Hindlimb muscle (tissue), 1 donor: ENCODE results near the gene ADAMTS17. TPM values are rescaled to one million over a fixed set of nuclear protein-coding genes. Genes with fewer than 3 reads are reported as not detected.

ENCODE experiments used
- DNase-seq: peaks from one replicate; pipeline ENCODE4 v3.0.0-alpha.2; 2013
- polyA plus RNA-seq: library from polyadenylated mRNA; unstranded; fragments of 120-200 nt; gene quantifications from one replicate; pipeline ENCODE4 v1.2.1, GENCODE V29; 2013; ENCODE audit not compliant: insufficient read length

Gene ADAMTS17
- polyA plus RNA-seq, 1 donor: 4.4 TPM

- no peak for DNase-seq
Measured at GRCh38 chr15:100308608-100309007, 33.2 kb downstream of the ADAMTS17 start.

- peak; percentile 63 for DNase-seq
Measured at GRCh38 chr15:100308213-100308600, 33.6 kb downstream of the ADAMTS17 start.

- peak; percentile 52 for DNase-seq
Measured at GRCh38 chr15:100307241-100308212, 34.2 kb downstream of the ADAMTS17 start.

- no peak for DNase-seq
Measured at GRCh38 chr15:100306098-100306497, 35.7 kb downstream of the ADAMTS17 start.

GRCh38 chr15:100301910-100302431, 39.8 kb downstream of the ADAMTS17 start:
- DNase-seq: no peak

- no peak for DNase-seq
Measured at GRCh38 chr15:100298257-100298656, 43.5 kb downstream of the ADAMTS17 start.

GRCh38 chr15:100297812-100298211, 44.0 kb downstream of the ADAMTS17 start:
- no peak for DNase-seq

GRCh38 chr15:100295939-100296565, 45.7 kb downstream of the ADAMTS17 start:
- peak; percentile 48 for DNase-seq

- DNase-seq: no peak
Measured at GRCh38 chr15:100292010-100292409, 49.8 kb downstream of the ADAMTS17 start.

- no peak for DNase-seq
Measured at GRCh38 chr15:100291106-100291505, 50.7 kb downstream of the ADAMTS17 start.

- no peak for DNase-seq
Measured at GRCh38 chr15:100285641-100286295, 56.0 kb downstream of the ADAMTS17 start.

GRCh38 chr15:100284701-100285100, 57.1 kb downstream of the ADAMTS17 start:
- peak; percentile 67 for DNase-seq

GRCh38 chr15:100284191-100284590, 57.6 kb downstream of the ADAMTS17 start:
- DNase-seq: no peak

GRCh38 chr15:100281096-100281917, 60.5 kb downstream of the ADAMTS17 start:
- no peak for DNase-seq

GRCh38 chr15:100279849-100280248, 61.9 kb downstream of the ADAMTS17 start:
- no peak for DNase-seq

GRCh38 chr15:100279446-100279845, 62.3 kb downstream of the ADAMTS17 start:
- DNase-seq: no peak

GRCh38 chr15:100278596-100279380, 63.0 kb downstream of the ADAMTS17 start:
- no peak for DNase-seq

GRCh38 chr15:100277087-100277855, 64.5 kb downstream of the ADAMTS17 start:
- no peak for DNase-seq

GRCh38 chr15:100276506-100276905, 65.3 kb downstream of the ADAMTS17 start:
- DNase-seq: no peak

GRCh38 chr15:100275641-100276040, 66.1 kb downstream of the ADAMTS17 start:
- no peak for DNase-seq
